ENCODE data around the gene FBXL16.

Gene FBXL16

DNA sequence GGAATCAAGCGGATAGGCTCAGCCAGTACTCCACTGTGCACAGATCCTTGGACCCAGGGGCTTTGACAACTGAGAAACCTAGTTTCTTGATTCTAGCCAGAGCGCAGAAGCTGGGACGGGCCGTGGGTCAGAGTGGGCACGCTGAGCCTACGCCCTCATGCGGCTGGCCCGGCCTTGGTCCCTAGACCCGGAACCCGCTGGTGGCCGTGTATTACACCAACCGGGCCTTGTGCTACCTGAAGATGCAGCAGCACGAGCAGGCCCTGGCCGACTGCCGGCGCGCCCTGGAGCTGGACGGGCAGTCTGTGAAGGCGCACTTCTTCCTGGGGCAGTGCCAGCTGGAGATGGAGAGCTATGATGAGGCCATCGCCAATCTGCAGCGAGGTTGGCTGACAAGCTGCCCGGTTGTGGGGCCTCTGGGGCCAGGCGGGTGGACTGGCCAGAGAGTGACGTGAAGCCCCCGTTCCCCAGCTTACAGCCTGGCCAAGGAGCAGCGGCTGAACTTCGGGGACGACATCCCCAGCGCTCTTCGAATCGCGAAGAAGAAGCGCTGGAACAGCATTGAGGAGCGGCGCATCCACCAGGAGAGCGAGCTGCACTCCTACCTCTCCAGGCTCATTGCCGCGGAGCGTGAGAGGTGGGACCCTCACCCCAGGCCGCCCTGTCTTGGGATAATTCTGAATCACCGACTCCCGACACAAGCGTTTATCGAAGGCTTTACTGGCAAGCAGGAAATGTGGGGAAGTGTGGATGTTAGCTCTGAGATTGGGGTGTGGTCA, 24.4 kb downstream of the FBXL16 start:
- no peak for DNase-seq
- peak overlapping the region; percentile 78 for H3K4me3 Mint-ChIP-seq
- peaks cover 15% of the 10 kb centered on the region for H3K36me3 Mint-ChIP-seq (ENCODE audit: low read depth)
- H3K9me3 Mint-ChIP-seq, result no peaks in the 10 kb centered on the region
- no peak for TF ChIP-seq CTCF (IDR thresholded peaks at IDR 0.05)
- H3K27ac Mint-ChIP-seq, result no peak overlapping the region
- peaks cover 10% of the 10 kb centered on the region for H3K27me3 Mint-ChIP-seq (ENCODE audit: low read depth, poor library complexity)
- H3K4me1 Mint-ChIP-seq, result peaks cover 41% of the 10 kb centered on the region

DNA sequence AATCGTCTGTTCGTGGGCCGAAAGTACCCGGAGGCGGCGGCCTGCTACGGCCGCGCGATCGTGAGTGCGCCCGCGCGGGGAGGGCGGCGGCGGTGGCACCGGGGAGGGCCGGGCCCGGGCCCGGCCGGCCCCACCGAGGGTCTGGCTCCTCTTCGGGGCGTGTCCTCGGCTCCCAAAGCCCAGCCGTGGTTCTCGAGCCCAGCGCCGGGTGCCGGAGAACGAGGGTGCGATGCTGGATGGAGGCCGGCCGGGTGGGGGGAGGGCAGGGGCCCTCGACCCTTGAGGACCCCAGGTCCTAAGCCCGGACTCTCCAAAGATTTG, 25.0 kb downstream of the FBXL16 start:
- H3K36me3 Mint-ChIP-seq (ENCODE audit: low read depth), result peaks cover 10% of the 10 kb centered on the region
- peaks cover 35% of the 10 kb centered on the region for H3K4me1 Mint-ChIP-seq
- H3K4me3 Mint-ChIP-seq, result peak overlapping the region; percentile 86
- H3K27ac Mint-ChIP-seq, result no peak overlapping the region
- peaks cover 10% of the 10 kb centered on the region for H3K27me3 Mint-ChIP-seq (ENCODE audit: low read depth, poor library complexity)
- no peak for DNase-seq
- H3K9me3 Mint-ChIP-seq, result no peaks in the 10 kb centered on the region
- no peak for TF ChIP-seq CTCF (IDR thresholded peaks at IDR 0.05)

- TF ChIP-seq CTCF (IDR thresholded peaks at IDR 0.05), result no peak
- Mint-ChIP-seq H3K27me3 (ENCODE audit: low read depth, poor library complexity) (peaks cover 14% of the 10 kb centered on the region), H3K4me1 (peaks cover 38% of the 10 kb centered on the region), H3K9me3 (no peaks in the 10 kb centered on the region), H3K4me3 (peak within 1 kb of the TSS; percentile 86), H3K27ac (peak within 1 kb of the TSS; percentile 83), H3K36me3 (ENCODE audit: low read depth) (peaks cover 10% of the 10 kb centered on the region)
- DNase-seq, result peak; percentile 98
Observed at GRCh38 chr16:679814-680624, 25.6 kb downstream of the FBXL16 start, which contains the start of gene STUB1. STUB1 (plus strand) TSS chr16:680410; CDS start chr16:680526, 116 bp downstream.

DNA sequence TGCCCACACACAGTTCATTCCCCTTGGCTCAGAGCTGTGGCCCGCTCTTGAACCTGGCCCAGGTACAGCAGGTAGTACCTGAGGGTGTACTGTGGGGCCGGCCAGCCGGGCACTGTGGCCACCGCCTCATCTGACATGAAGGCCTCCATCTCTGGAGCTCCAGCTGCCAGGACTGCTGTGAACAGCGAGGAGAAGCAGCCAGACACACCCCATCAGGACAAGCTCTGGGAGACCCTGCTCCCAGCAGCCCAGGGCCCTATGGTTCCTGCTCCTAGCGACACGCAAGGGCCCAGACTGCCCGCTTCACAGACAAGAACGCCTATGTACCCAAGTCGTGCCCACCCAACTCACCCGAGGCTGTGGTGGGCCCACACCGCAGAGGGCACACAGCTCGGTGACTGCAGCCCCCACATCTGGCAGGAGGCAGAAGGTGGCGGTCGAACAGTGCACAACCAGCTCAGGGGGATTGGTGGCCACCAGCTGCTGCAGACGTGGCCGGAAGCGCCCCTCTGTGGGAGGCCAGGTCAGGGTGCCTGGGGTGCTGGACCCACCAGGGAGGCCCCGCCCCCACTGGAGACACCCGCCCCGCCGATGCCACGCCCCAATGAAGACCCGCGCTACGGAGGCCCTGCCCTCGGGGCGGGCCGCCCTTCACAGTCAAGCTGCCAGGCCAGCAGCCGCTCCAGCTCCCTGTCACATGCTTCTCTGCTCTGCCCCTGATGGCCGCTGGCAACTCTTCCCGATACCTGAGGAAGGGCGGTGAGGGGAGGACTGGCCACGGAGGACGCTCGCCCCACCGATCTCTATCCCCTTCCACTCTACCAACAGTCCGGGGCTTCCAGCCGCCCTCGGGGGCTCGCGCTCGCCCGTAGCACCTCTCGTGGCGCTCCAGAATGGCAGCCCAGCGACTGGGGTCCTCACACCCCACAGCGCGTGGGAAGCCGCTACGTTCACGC, 26.5 kb downstream of the FBXL16 start:
- TF ChIP-seq CTCF (IDR thresholded peaks at IDR 0.05), result no peak
- peaks cover 42% of the 10 kb centered on the region for H3K4me1 Mint-ChIP-seq

DNA sequence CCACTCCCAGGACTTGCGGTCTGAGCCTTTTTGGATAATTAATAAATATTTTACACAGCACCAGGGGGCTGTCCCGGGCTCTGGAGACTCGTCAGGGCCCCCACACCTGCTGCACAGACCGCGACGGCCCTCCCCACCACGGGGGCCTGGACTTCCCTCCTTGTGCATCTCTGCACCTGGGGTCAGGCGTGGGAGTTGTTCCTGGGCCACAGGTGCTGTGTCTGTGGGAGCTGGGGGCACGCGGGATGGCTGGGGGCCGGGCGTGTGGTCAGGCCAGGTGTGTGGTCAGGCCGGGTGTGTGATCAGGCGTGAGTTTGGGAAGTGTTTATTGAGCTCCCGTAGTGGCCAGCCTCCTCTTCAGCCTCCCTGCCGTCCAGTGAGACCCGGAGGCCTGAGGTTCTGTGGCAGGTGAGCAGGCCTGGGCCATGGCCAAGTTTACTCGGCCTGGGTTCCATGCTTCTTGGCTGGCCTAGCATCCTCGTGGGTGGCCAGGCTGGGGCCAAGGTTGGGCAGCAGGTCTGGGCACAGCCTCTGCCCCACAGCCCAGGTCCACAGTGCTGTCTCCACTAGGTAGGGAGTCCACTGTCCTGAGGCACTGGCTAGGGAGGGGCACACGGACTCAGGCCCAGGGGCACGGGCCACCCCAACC, 27.3 kb downstream of the FBXL16 start:
- peaks cover 41% of the 10 kb centered on the region for H3K4me1 Mint-ChIP-seq
- no peak for TF ChIP-seq CTCF (IDR thresholded peaks at IDR 0.05)
- peaks cover 18% of the 10 kb centered on the region for H3K27me3 Mint-ChIP-seq (ENCODE audit: low read depth, poor library complexity)
- DNase-seq, result no peak
- no peak overlapping the region for H3K4me3 Mint-ChIP-seq
- H3K27ac Mint-ChIP-seq, result no peak overlapping the region
- H3K9me3 Mint-ChIP-seq, result no peaks in the 10 kb centered on the region
- peaks cover 10% of the 10 kb centered on the region for H3K36me3 Mint-ChIP-seq (ENCODE audit: low read depth)

More for the DNA sequence above, 26.5 kb downstream of the FBXL16 start:
- Mint-ChIP-seq H3K4me3 (peak overlapping the region; percentile 86), H3K36me3 (ENCODE audit: low read depth) (peaks cover 10% of the 10 kb centered on the region), H3K27me3 (ENCODE audit: low read depth, poor library complexity) (peaks cover 18% of the 10 kb centered on the region), H3K27ac (no peak overlapping the region), H3K9me3 (no peaks in the 10 kb centered on the region)
- DNase-seq, result peak; percentile 74

All from nephron progenitor cell (in vitro differentiated cells).